Upper lobe of left lung (tissue), 4 donors: ENCODE measurements around the gene SDK2.

Experiments
- CTCF ChIP-seq, 6 experiments: fragments of 450-650 bp in 4 of 6; fragments of 200-600 bp in 2 of 6; sonication (generic) in 2 of 6; IDR thresholded peaks; one replicate each; pipeline ENCODE4 v1.5.1; 2016 to 2019; ENCODE audit warnings: antibody characterized with exemption in 6 of 6
- EP300 ChIP-seq, 4 donors: sonication (generic); formaldehyde crosslinking; IDR thresholded peaks; one replicate each; pipeline ENCODE4 v1.5.1; 2017; ENCODE audit warnings: antibody characterized with exemption in 4 of 4, control low read depth in 2 of 4
- POLR2A ChIP-seq, 4 donors: fragments of 450-650 bp; IDR thresholded peaks; one replicate each; pipeline ENCODE4 v1.5.1; 2016 to 2017; ENCODE audit warnings: antibody characterized with exemption in 4 of 4, mild to moderate bottlenecking in 2 of 4
- POLR2AphosphoS5 ChIP-seq, 2 donors: sonication (generic); formaldehyde crosslinking; IDR thresholded peaks; one replicate each; pipeline ENCODE4 v1.5.1; 2017; ENCODE audit warnings: antibody characterized with exemption in 2 of 2

GRCh38 chr17:73349647-73350046, 294.6 kb downstream of the SDK2 start:
- TF ChIP-seq CTCF (IDR thresholded peaks at IDR 0.05), result no peak
- no peak for TF ChIP-seq EP300 (IDR thresholded peaks at IDR 0.05)
- no peak for TF ChIP-seq POLR2A (IDR thresholded peaks at IDR 0.05)
- TF ChIP-seq POLR2AphosphoS5 (IDR thresholded peaks at IDR 0.05), result no peak
